Measurements from ENCODE around the gene TPPP2. TPM values are rescaled to one million over a fixed set of nuclear protein-coding genes. Genes with fewer than 3 reads are reported as not detected.
"Not testable (repeated sequence)": the region's sequence is repeated elsewhere in the genome, so short reads cannot be mapped to it uniquely, and the experiment has no call there.

The TPPP2 gene
- total RNA-seq, 1 experiment from 2014 or later, result not detected

DNA sequence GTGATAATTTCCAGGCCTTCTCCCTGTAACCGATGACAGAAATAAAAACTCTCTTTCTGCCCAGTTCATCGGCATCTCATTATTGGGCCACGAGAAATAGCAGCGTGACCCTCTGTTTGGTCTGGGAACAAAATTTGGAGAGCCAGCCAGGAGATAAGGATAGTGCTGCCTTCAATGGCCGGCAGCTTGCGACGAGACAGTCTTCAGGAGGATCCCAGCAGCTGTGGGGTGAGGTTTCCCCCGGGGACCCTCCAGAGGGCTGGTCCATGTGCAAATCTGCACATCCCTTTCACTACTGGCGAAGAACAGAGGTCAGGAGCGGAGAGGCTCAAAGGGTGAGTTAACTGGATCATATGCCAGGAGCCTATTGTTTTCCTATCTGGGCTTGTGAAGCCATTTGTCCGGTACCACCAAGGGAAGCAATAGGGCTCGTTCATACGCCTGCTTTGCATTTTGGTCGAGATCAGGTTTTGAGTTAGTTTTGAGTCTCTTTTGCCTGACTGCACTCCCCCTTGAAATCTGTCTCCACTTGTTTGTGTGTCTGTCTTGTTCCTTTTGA lies 26.1 kb upstream of the TPPP2 start:
- intact Hi-C loops (cut with micrococcal nuclease; ENCODE audit: unreplicated experiment), result no loop called here
- Histone ChIP-seq H3K4me1 (ENCODE audit: control insufficient read depth, insufficient read depth, low read length) (no peaks in the 10 kb centered on the region), H3K36me3 (ENCODE audit: control insufficient read depth, insufficient read depth, low read length) (no peaks in the 10 kb centered on the region), H3K9me3 (ENCODE audit: control insufficient read depth, insufficient read depth, low read depth, low read length) (no peaks in the 10 kb centered on the region), H3K27me3 (ENCODE audit: control insufficient read depth, insufficient read depth, low read length) (no peaks in the 10 kb centered on the region), H3K27ac (ENCODE audit: low read length) (no peak overlapping the region), H3K4me3 (ENCODE audit: low read depth in 2 of 2, low read length in 2 of 2) (no peak overlapping the region)
- BruUV-seq (replicated peaks), result no TSS peak
- POLR2A ChIA-PET, result no interaction called here
- ATAC-seq (no peak), DNase-seq (ENCODE audit: low read depth, low spot score) (no peak)
- in situ Hi-C loops (cut with HindIII; ENCODE audit: low pct_unique_long_range_greater_than_20kb, low sequenced_read_pairs), result no loop called here
- TF ChIP-seq POLR2AphosphoS5 (IDR thresholded peaks at IDR 0.05; ENCODE audit: low read depth, low read length) (no peak), SIN3A (IDR thresholded peaks at IDR 0.05; ENCODE audit: borderline replicate concordance, insufficient read depth, low read depth, low read length) (no peak), TCF7L2 (IDR thresholded peaks at IDR 0.05; ENCODE audit: low read depth, low read length) (no peak)
- TF ChIP-seq, protein P1, sequence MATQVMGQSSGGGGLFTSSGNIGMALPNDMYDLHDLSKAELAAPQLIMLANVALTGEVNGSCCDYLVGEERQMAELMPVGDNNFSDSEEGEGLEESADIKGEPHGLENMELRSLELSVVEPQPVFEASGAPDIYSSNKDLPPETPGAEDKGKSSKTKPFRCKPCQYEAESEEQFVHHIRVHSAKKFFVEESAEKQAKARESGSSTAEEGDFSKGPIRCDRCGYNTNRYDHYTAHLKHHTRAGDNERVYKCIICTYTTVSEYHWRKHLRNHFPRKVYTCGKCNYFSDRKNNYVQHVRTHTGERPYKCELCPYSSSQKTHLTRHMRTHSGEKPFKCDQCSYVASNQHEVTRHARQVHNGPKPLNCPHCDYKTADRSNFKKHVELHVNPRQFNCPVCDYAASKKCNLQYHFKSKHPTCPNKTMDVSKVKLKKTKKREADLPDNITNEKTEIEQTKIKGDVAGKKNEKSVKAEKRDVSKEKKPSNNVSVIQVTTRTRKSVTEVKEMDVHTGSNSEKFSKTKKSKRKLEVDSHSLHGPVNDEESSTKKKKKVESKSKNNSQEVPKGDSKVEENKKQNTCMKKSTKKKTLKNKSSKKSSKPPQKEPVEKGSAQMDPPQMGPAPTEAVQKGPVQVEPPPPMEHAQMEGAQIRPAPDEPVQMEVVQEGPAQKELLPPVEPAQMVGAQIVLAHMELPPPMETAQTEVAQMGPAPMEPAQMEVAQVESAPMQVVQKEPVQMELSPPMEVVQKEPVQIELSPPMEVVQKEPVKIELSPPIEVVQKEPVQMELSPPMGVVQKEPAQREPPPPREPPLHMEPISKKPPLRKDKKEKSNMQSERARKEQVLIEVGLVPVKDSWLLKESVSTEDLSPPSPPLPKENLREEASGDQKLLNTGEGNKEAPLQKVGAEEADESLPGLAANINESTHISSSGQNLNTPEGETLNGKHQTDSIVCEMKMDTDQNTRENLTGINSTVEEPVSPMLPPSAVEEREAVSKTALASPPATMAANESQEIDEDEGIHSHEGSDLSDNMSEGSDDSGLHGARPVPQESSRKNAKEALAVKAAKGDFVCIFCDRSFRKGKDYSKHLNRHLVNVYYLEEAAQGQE (IDR thresholded peaks at IDR 0.05; ENCODE audit: insufficient read depth in 1 of 2, low read depth in 2 of 2, low read length in 1 of 2), result no peak
- TF ChIP-seq, protein P2, sequence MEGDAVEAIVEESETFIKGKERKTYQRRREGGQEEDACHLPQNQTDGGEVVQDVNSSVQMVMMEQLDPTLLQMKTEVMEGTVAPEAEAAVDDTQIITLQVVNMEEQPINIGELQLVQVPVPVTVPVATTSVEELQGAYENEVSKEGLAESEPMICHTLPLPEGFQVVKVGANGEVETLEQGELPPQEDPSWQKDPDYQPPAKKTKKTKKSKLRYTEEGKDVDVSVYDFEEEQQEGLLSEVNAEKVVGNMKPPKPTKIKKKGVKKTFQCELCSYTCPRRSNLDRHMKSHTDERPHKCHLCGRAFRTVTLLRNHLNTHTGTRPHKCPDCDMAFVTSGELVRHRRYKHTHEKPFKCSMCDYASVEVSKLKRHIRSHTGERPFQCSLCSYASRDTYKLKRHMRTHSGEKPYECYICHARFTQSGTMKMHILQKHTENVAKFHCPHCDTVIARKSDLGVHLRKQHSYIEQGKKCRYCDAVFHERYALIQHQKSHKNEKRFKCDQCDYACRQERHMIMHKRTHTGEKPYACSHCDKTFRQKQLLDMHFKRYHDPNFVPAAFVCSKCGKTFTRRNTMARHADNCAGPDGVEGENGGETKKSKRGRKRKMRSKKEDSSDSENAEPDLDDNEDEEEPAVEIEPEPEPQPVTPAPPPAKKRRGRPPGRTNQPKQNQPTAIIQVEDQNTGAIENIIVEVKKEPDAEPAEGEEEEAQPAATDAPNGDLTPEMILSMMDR (IDR thresholded peaks at IDR 0.05), result no peak
- CTCF ChIA-PET, result interaction anchor here (0.8 kb wide), 1 partner anchor 12 kb away, joined by 5 read pairs; no protein-coding TSS in a partner anchor

GRCh38 chr14:21009721-21010120 lies 20.3 kb upstream of the TPPP2 start:
- H3K4me1 ChIP-seq (ENCODE audit: control insufficient read depth, insufficient read depth, low read length); H3K27ac ChIP-seq (ENCODE audit: low read length); intact Hi-C loops (cut with micrococcal nuclease; ENCODE audit: unreplicated experiment); H3K27me3 ChIP-seq (ENCODE audit: control insufficient read depth, insufficient read depth, low read length); H3K36me3 ChIP-seq (ENCODE audit: control insufficient read depth, insufficient read depth, low read length); H3K9me3 ChIP-seq (ENCODE audit: control insufficient read depth, insufficient read depth, low read depth, low read length); H3K4me3 ChIP-seq (ENCODE audit: low read depth in 2 of 2, low read length in 2 of 2); ATAC-seq; POLR2A ChIA-PET; BruUV-seq (replicated peaks); CTCF ChIA-PET; in situ Hi-C loops (cut with HindIII; ENCODE audit: low pct_unique_long_range_greater_than_20kb, low sequenced_read_pairs); DNase-seq (ENCODE audit: low read depth, low spot score): not testable (repeated sequence)

GRCh38 chr14:21011136-21011535 lies 18.9 kb upstream of the TPPP2 start:
- CTCF ChIA-PET, result no interaction called here
- Histone ChIP-seq H3K9me3 (ENCODE audit: control insufficient read depth, insufficient read depth, low read depth, low read length) (no peaks in the 10 kb centered on the region), H3K4me3 (ENCODE audit: low read depth in 2 of 2, low read length in 2 of 2) (no peak overlapping the region), H3K36me3 (ENCODE audit: control insufficient read depth, insufficient read depth, low read length) (no peaks in the 10 kb centered on the region), H3K4me1 (ENCODE audit: control insufficient read depth, insufficient read depth, low read length) (no peaks in the 10 kb centered on the region), H3K27me3 (ENCODE audit: control insufficient read depth, insufficient read depth, low read length) (no peaks in the 10 kb centered on the region), H3K27ac (ENCODE audit: low read length) (no peak overlapping the region)
- TF ChIP-seq POLR2AphosphoS5 (IDR thresholded peaks at IDR 0.05; ENCODE audit: low read depth, low read length), result no peak
- TF ChIP-seq, protein P1 (IDR thresholded peaks at IDR 0.05; ENCODE audit: insufficient read depth in 1 of 2, low read depth in 2 of 2, low read length in 1 of 2), result no peak
- TF ChIP-seq, protein P2 (IDR thresholded peaks at IDR 0.05), result no peak
- TF ChIP-seq TCF7L2 (IDR thresholded peaks at IDR 0.05; ENCODE audit: low read depth, low read length), result no peak
- no peak for TF ChIP-seq SIN3A (IDR thresholded peaks at IDR 0.05; ENCODE audit: borderline replicate concordance, insufficient read depth, low read depth, low read length)
- in situ Hi-C loops (cut with HindIII; ENCODE audit: low pct_unique_long_range_greater_than_20kb, low sequenced_read_pairs), result no loop called here
- ATAC-seq (no peak), DNase-seq (ENCODE audit: low read depth, low spot score) (no peak)
- POLR2A ChIA-PET, result interaction anchor here (0.6 kb wide), 2 partner anchors 83 to 145 kb away, joined by 3 read pairs; partner anchors contain the start of gene OR5AU1
- BruUV-seq (replicated peaks), result no TSS peak
- intact Hi-C loops (cut with micrococcal nuclease; ENCODE audit: unreplicated experiment), result no loop called here
